GM12878 (cell line): ENCODE results near the gene DAPK3. TPM values are rescaled to one million over a fixed set of nuclear protein-coding genes. Genes with fewer than 3 reads are reported as not detected.
A peak's percentile ranks its signal among the peaks of the same experiment; 100 is the strongest.

Source experiments
- CBX3 ChIP-seq: fragments of 200-600 bp; sonication (generic); IDR thresholded peaks from 2 replicates; pipeline ENCODE4 v1.6.1; 2016; ENCODE audit warnings: low read depth, borderline replicate concordance
- CHD2 ChIP-seq: IDR thresholded peaks from 2 replicates; pipeline ENCODE4 v1.6.1; 2011; ENCODE audit warnings: low read depth, low read length, improper control_type of control experiment, borderline replicate concordance
- EED ChIP-seq: sonication (generic); IDR thresholded peaks from 2 replicates; pipeline ENCODE4 v1.6.1; 2016; ENCODE audit warnings: antibody characterized with exemption, low read depth
- ETV6 ChIP-seq, 2 experiments: fragments of 450-650 bp in 1 of 2; IDR thresholded peaks in 1 of 2; conservative IDR thresholded peaks in 1 of 2; 2 replicates each; pipeline ENCODE4 v1.6.1; 2014; ENCODE audit warnings: antibody characterized with exemption in 1 of 2, borderline replicate concordance in 1 of 2, low read depth in 1 of 2, mild to moderate bottlenecking in 1 of 2, moderate library complexity in 1 of 2
- FOXK2 ChIP-seq: fragments of 450-650 bp; IDR thresholded peaks from 2 replicates; pipeline ENCODE4 v1.6.1; 2017; ENCODE audit warnings: mild to moderate bottlenecking, moderate library complexity
- IRF4 ChIP-seq: IDR thresholded peaks from 2 replicates; pipeline ENCODE4 v1.6.1; 2011; ENCODE audit warnings: low read depth, low read length
- KLF5 ChIP-seq: fragments of 450-650 bp; IDR thresholded peaks from 2 replicates; pipeline ENCODE4 v1.6.1; 2014; ENCODE audit warnings: mild to moderate bottlenecking; ENCODE audit not compliant: partially characterized antibody
- MLLT1 ChIP-seq: fragments of 450-650 bp; IDR thresholded peaks from 2 replicates; pipeline ENCODE4 v1.6.1; 2016; ENCODE audit warnings: mild to moderate bottlenecking
- NBN ChIP-seq: fragments of 450-650 bp; IDR thresholded peaks from 2 replicates; pipeline ENCODE4 v1.6.1; 2016
- PBX3 ChIP-seq: IDR thresholded peaks from 2 replicates; pipeline ENCODE4 v1.6.1; 2011; ENCODE audit warnings: mild to moderate bottlenecking, low read depth, low read length, moderate library complexity; ENCODE audit not compliant: insufficient replicate concordance
- RCOR1 ChIP-seq: conservative IDR thresholded peaks from 2 replicates; pipeline ENCODE4 v1.6.1; 2012; ENCODE audit warnings: low read depth, low read length, improper control_type of control experiment
- SMAD5 ChIP-seq: IDR thresholded peaks from 2 replicates; pipeline ENCODE4 v1.6.1; 2016; ENCODE audit warnings: antibody characterized with exemption, low read depth
- SMC3 ChIP-seq: IDR thresholded peaks from 2 replicates; pipeline ENCODE4 v1.6.1; 2011; ENCODE audit warnings: low read length, improper control_type of control experiment, borderline replicate concordance
- SP1 ChIP-seq: IDR thresholded peaks from one replicate; pipeline ENCODE4 v1.6.1; 2011; ENCODE audit warnings: low read depth, low read length
- SPI1 ChIP-seq: IDR thresholded peaks from 2 replicates; pipeline ENCODE4 v1.6.1; 2011; ENCODE audit warnings: low read depth, mild to moderate bottlenecking, low read length, moderate library complexity, borderline replicate concordance; ENCODE audit not compliant: insufficient read depth
- polyA plus RNA-seq, 11 experiments: library from polyadenylated mRNA; depleted of rRNA in 4 of 11; unstranded in 6 of 11; stranded (reverse) in 5 of 11; fragments of >200 nt; fragmentation: Nextera tagmentation in 4 of 11; fragmentation: Illumina TruSeq in 1 of 11; extraction: Ambion mirVana in 4 of 11; extraction: Trizol in 1 of 11; gene quantifications; 1 replicate in 1 of 11; 2 replicates in 10 of 11; pipeline versions ENCODE4 v1.2.1 to v1.2.3, GENCODE V29; 2011 to 2016; ENCODE audit warnings: inconsistent platforms in 2 of 11, missing spikeins in 2 of 11, low read depth in 1 of 11
- total RNA-seq, 4 experiments: library from RNA; depleted of rRNA in 3 of 4; stranded (reverse); fragments of >200 nt in 3 of 4; fragmentation: Illumina TruSeq in 1 of 4; extraction: Trizol in 1 of 4; gene quantifications; 2 replicates each; pipeline versions ENCODE4 v1.2.1 to v1.2.3, GENCODE V29; 2013 to 2021
- TF ChIP-seq, protein P1 (sequence below): fragments of 450-650 bp; IDR thresholded peaks from 2 replicates; pipeline ENCODE4 v1.6.1; 2016; ENCODE audit warnings: mild to moderate bottlenecking
- TF ChIP-seq, protein P2 (sequence below): fragments of 450-650 bp; formaldehyde crosslinking; IDR thresholded peaks from 2 replicates; pipeline ENCODE4 v1.5.0; 2022; ENCODE audit warnings: mild to moderate bottlenecking, missing genetic modification characterization
- TF ChIP-seq, protein P3 (sequence below): fragments of 450-650 bp; IDR thresholded peaks from 2 replicates; pipeline ENCODE4 v1.6.1; 2017; ENCODE audit warnings: mild to moderate bottlenecking, moderate library complexity

The DAPK3 gene
- total and polyA plus RNA-seq, 10 of the 15 experiments (the other 5 are each of a cell fraction or from before 2014, with no cell fraction given), result 0.13 to 46.4 (median 24.8) TPM

DNA sequence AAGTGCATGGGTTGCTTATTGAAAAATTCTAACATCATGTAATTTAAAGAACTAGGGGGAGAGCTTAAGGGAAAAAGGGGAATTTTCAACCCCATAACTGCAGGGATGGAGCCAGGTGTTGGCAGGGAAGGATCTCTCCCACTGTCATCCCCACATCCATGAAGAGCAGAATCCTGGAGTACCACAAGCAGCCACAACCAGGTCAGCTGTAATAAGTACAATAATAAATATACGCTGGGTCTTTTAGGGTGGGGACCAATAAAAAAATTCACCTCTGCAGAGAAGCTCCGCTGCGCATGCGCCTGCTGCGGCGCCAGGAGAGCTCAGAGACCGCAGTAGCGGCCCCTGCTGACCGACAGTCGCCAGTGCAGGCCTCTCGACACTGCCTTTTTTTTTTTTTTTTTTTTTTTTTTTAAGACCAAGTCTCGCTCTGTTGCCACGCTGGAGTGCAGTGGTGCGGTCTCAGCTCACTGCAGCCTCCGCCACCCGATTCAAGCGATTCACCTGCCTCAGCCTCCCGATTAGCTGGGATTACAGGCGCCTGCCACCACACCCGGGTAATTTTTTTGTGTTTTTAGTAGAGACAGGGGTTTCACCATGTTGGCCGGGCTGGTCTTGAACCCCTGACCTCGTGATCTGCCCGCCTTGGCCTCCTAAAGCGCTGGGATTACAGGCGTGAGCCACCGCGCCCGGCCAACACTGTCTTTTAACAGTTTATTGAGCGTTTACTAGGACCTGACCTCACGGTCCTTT, 16.9 kb upstream of the DAPK3 start (continued):
- TF ChIP-seq, protein P1, sequence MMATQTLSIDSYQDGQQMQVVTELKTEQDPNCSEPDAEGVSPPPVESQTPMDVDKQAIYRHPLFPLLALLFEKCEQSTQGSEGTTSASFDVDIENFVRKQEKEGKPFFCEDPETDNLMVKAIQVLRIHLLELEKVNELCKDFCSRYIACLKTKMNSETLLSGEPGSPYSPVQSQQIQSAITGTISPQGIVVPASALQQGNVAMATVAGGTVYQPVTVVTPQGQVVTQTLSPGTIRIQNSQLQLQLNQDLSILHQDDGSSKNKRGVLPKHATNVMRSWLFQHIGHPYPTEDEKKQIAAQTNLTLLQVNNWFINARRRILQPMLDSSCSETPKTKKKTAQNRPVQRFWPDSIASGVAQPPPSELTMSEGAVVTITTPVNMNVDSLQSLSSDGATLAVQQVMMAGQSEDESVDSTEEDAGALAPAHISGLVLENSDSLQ, result peak; percentile 37; the same call in 1 of the 2 replicates
- no peak for TF ChIP-seq CHD2
- TF ChIP-seq KLF5, result no peak
- TF ChIP-seq SPI1, result no peak
- TF ChIP-seq, protein P2, sequence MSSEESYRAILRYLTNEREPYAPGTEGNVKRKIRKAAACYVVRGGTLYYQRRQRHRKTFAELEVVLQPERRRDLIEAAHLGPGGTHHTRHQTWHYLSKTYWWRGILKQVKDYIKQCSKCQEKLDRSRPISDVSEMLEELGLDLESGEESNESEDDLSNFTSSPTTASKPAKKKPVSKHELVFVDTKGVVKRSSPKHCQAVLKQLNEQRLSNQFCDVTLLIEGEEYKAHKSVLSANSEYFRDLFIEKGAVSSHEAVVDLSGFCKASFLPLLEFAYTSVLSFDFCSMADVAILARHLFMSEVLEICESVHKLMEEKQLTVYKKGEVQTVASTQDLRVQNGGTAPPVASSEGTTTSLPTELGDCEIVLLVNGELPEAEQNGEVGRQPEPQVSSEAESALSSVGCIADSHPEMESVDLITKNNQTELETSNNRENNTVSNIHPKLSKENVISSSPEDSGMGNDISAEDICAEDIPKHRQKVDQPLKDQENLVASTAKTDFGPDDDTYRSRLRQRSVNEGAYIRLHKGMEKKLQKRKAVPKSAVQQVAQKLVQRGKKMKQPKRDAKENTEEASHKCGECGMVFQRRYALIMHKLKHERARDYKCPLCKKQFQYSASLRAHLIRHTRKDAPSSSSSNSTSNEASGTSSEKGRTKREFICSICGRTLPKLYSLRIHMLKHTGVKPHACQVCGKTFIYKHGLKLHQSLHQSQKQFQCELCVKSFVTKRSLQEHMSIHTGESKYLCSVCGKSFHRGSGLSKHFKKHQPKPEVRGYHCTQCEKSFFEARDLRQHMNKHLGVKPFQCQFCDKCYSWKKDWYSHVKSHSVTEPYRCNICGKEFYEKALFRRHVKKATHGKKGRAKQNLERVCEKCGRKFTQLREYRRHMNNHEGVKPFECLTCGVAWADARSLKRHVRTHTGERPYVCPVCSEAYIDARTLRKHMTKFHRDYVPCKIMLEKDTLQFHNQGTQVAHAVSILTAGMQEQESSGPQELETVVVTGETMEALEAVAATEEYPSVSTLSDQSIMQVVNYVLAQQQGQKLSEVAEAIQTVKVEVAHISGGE (CRISPR knock-in tag), result no peak
- TF ChIP-seq SP1, result no peak
- peak; percentile 82; the same call in 1 of the 2 replicates for TF ChIP-seq NBN
- TF ChIP-seq ETV6 (conservative IDR thresholded peaks at IDR 0.05 in 1 of 2, IDR thresholded peaks at IDR 0.05 in 1 of 2; ENCODE audit: borderline replicate concordance in 1 of 2, low read depth in 1 of 2), result no peak
- TF ChIP-seq SMAD5, result no peak
- no peak for TF ChIP-seq PBX3
- TF ChIP-seq FOXK2, result no peak
- TF ChIP-seq RCOR1, result no peak
- TF ChIP-seq EED, result 0 out of 2 replicates have a peak, but pooled peaks have one; percentile 26
- TF ChIP-seq, protein P3, sequence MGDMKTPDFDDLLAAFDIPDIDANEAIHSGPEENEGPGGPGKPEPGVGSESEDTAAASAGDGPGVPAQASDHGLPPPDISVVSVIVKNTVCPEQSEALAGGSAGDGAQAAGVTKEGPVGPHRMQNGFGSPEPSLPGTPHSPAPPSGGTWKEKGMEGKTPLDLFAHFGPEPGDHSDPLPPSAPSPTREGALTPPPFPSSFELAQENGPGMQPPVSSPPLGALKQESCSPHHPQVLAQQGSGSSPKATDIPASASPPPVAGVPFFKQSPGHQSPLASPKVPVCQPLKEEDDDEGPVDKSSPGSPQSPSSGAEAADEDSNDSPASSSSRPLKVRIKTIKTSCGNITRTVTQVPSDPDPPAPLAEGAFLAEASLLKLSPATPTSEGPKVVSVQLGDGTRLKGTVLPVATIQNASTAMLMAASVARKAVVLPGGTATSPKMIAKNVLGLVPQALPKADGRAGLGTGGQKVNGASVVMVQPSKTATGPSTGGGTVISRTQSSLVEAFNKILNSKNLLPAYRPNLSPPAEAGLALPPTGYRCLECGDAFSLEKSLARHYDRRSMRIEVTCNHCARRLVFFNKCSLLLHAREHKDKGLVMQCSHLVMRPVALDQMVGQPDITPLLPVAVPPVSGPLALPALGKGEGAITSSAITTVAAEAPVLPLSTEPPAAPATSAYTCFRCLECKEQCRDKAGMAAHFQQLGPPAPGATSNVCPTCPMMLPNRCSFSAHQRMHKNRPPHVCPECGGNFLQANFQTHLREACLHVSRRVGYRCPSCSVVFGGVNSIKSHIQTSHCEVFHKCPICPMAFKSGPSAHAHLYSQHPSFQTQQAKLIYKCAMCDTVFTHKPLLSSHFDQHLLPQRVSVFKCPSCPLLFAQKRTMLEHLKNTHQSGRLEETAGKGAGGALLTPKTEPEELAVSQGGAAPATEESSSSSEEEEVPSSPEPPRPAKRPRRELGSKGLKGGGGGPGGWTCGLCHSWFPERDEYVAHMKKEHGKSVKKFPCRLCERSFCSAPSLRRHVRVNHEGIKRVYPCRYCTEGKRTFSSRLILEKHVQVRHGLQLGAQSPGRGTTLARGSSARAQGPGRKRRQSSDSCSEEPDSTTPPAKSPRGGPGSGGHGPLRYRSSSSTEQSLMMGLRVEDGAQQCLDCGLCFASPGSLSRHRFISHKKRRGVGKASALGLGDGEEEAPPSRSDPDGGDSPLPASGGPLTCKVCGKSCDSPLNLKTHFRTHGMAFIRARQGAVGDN, result peak; percentile 58; the same call in 1 of the 2 replicates
- no peak; the same call in 1 of the 2 replicates for TF ChIP-seq SMC3
- TF ChIP-seq IRF4, result no peak
- TF ChIP-seq CBX3, result no peak
- TF ChIP-seq MLLT1, result no peak
